Choroid plexus epithelial cell (primary cell): Measurements from ENCODE around the gene NIFK.

Experiments used
- DNase-seq: peaks from one replicate; pipeline ENCODE4 v3.0.0-alpha.2; 2010; ENCODE audit warnings: low read depth
- H3K4me3 ChIP-seq: 2 replicates; pipeline ENCODE4 v1.5.1; 2011; ENCODE audit warnings: low read depth, mild to moderate bottlenecking, control low read depth, low read length, moderate library complexity
- CTCF ChIP-seq: conservative IDR thresholded peaks from 2 replicates; pipeline ENCODE4 v1.5.1; 2011; ENCODE audit warnings: low read depth, mild to moderate bottlenecking, control low read depth, inconsistent platforms, low read length, moderate library complexity

NIFK gene

GRCh38 chr2:121774235-121774634 is 37.6 kb upstream of the NIFK start:
- no peak for DNase-seq
- H3K4me3 ChIP-seq: no peak overlapping the region
- no peak for TF ChIP-seq CTCF

- H3K4me3 ChIP-seq: no peak overlapping the region
Measured at GRCh38 chr2:121771976-121772742, 35.5 kb upstream of the NIFK start.

GRCh38 chr2:121768143-121768755 is 31.6 kb upstream of the NIFK start:
- TF ChIP-seq CTCF: no peak
- no peak for DNase-seq
- H3K4me3 ChIP-seq: no peak overlapping the region

More at GRCh38 chr2:121771976-121772742, 35.5 kb upstream of the NIFK start:
- DNase-seq: peak; percentile 26
- TF ChIP-seq CTCF: no peak

- no peak overlapping the region for H3K4me3 ChIP-seq
- no peak for DNase-seq
- TF ChIP-seq CTCF: no peak
Measured at GRCh38 chr2:121766624-121767023, 29.9 kb upstream of the NIFK start.

GRCh38 chr2:121764681-121765228 is 28.1 kb upstream of the NIFK start:
- no peak for DNase-seq
- no peak for TF ChIP-seq CTCF
- H3K4me3 ChIP-seq: no peak overlapping the region

- no peak for TF ChIP-seq CTCF
Measured at GRCh38 chr2:121755237-121756111, 18.8 kb upstream of the NIFK start, which contains the start of gene TSN. TSN (plus strand) TSS chr2:121755651; CDS start chr2:121755780, 129 bp downstream.

More at GRCh38 chr2:121755237-121756111, 18.8 kb upstream of the NIFK start, which contains the start of gene TSN:
- DNase-seq: peak; percentile 98
- H3K4me3 ChIP-seq: peak within 1 kb of the TSS; percentile 79
